GM13977 (cell line): ENCODE results near the gene OPRL1.

Experiments
- DNase-seq: peaks from one replicate; pipeline ENCODE4 v3.0.0; 2012; ENCODE audit warnings: low spot score
- in situ Hi-C: fragments of 300-500 bp; cut with MboI; formaldehyde crosslinking; loops from one replicate; pipeline ENCODE4 v1.12.0; 2022; ENCODE audit warnings: low sequenced_read_pairs, low pct_unique_long_range_greater_than_20kb, mixed read lengths, inconsistent platforms; ENCODE audit not compliant: unreplicated experiment
- TF ChIP-seq, protein P1 (sequence below): IDR thresholded peaks from 2 replicates; pipeline ENCODE4 v1.5.1; 2012; ENCODE audit warnings: mild to moderate bottlenecking, control low read depth; ENCODE audit not compliant: insufficient read depth; ENCODE audit errors: extremely low read depth, missing control alignments

Gene OPRL1

DNA sequence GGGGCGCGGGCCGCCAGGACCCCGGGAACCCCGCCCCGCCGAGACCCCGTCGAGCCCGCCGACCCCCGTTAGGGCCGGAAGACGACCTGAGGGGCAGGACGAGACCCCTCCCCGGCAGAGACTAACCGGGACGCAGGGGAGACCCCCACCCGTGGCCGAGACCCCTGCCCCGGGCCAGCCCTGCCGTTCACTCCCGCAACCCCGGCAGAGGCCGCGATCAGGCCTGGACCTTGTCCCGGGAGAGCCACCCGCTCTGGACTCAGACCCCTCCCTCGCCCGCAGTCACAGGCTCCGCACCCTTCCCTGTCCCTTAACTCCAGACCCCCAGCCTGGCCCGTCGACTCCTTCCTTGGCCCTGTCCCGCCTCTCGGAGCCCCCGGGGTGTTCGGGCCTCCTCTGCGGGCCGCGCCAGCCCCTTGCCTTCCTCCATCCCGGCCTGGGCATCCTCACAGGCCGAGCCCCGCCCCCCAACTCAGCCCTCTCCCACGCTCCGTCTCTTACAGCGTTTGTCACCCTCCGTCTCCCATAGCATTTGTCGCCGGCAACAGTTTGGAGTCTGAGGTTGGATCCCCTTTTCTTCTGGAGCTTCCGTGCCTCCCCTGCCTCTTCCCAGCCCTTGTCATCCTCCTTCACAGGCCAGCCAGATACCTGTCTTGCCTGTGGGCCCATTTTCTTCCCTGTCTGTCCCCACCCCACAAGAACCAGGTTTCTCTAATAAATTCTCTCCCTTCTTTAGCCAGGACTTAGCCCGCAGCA is 16.3 kb upstream of the OPRL1 start:
- no peak for DNase-seq
- in situ Hi-C loops: no loop called here
- TF ChIP-seq, protein P1, sequence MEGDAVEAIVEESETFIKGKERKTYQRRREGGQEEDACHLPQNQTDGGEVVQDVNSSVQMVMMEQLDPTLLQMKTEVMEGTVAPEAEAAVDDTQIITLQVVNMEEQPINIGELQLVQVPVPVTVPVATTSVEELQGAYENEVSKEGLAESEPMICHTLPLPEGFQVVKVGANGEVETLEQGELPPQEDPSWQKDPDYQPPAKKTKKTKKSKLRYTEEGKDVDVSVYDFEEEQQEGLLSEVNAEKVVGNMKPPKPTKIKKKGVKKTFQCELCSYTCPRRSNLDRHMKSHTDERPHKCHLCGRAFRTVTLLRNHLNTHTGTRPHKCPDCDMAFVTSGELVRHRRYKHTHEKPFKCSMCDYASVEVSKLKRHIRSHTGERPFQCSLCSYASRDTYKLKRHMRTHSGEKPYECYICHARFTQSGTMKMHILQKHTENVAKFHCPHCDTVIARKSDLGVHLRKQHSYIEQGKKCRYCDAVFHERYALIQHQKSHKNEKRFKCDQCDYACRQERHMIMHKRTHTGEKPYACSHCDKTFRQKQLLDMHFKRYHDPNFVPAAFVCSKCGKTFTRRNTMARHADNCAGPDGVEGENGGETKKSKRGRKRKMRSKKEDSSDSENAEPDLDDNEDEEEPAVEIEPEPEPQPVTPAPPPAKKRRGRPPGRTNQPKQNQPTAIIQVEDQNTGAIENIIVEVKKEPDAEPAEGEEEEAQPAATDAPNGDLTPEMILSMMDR: no peak

DNA sequence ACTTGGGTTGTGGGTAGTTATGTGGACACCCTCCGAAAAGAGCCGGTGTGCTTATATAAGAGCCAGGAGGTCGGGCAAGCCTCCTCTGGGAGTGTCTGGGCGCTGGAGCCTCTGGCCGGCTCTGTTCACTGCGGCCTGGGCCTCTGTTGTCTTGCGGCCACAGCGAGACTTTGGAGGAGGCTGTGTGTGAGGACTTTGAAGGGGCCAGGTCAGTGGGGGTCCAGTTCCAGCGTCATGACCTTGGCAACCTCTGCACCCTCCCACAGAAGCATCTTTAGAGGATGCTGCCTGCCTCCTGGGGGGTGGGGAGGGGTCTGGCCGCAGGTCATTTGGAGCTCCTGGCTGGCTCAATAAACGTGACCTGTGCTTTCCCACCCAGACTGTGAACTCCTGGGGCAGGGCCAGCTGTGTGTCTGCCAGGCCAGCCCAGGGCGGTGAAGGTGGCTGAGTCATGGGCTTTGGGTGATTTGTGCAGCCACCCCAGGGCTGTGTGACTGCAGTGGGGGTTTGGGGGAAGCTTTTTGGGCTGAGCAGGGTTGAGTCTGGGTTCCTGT is 15.7 kb upstream of the OPRL1 start:
- TF ChIP-seq, protein P1: no peak
- in situ Hi-C loops: no loop called here
- no peak for DNase-seq

DNA sequence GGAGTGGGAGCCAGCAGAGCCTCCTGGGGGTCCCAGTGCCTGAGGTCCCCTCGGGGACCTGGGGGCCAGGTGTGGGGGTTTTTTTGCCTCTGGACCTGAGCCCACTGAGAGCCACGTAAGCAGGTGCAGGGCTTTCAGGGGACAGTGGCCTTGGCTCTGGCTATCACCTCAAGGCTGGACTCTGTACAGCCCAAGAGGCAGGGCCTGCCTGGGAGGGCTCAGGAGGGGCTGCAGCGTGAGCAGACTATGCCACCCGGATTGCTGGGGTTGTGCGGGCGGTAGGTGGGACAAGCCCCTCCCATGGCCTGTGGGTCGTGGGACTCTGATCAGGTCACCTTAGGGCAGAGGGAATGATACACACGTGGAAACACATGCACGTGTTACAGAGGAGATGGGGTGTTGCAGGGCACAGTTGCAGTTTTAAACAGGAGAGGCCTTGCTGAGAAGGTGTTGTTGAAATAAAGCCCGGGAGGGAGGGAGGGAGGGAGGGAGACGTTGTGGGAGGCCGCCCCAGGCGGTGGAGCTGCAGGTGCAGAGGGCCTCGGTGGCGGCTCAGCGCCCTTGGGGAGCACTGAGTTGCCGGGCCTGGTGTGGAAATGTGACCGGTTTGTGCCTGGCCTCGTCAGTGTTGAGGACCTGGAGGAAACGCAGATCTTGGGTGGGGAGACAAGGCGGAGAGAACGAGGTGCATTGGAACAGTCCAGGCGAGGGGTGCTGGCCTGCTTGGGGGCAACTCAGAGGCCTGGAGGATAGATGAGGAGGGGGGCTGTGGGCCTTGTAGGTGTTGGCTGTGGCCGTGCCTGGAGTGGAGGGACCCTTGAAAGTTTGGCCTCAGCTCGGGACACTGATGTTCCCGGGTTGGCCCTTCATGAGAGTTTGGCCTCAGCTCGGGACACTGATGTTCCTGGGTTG is 14.6 kb upstream of the OPRL1 start:
- in situ Hi-C loops: no loop called here
- TF ChIP-seq, protein P1: no peak
- DNase-seq: no peak

DNA sequence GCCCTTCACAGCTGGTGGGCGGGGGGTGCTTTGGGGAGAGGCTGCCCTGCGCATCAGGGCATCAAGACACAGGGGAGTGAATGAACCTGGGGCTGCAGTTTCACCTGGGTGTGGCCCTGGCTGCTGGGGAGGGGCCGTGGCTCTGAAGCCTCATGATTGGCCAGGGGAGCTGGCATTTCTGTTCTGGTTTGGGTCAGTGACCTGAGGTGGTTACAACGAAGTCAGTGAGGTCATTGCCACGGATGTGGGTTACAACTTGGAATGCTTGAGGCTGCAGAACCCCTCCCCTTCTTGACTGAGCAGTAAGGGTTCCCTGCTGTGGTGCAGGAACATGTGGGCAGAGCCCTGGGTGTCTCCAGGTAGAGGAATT is 13.9 kb upstream of the OPRL1 start:
- in situ Hi-C loops: no loop called here
- TF ChIP-seq, protein P1: no peak
- peak; percentile 83 for DNase-seq

DNA sequence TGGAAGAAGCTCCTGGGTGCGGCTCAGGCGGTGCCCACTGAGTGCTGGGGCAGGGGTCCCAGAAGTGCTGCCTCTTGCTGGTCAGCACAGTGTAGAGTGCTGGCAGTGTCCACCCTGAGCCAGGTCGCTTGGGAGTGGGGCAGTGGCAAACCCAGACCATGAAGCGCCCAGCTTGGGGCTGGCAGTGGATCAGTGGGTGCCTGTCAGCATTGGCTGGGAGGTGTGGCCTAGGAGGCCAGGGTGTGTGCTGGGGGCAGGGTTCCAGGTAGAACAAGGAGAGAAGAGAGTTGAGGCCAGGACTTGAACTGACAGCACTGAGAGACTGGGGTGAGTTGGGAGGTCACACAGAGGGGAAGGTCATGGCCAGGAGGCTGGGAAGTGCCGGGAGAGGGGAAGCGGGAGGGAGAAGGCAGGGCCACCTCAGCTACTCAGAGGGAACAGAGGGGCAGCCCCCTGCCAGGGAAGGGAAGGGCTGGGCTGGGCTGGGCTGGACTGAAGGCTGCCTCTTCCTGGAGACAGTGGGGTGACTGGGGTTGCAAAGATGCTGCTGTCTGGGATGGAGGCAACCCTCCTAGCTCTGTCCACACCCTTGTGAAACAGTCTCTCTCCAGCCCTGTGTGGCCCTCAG is 12.8 kb upstream of the OPRL1 start:
- no peak for DNase-seq
- in situ Hi-C loops: no loop called here
- TF ChIP-seq, protein P1: no peak

DNA sequence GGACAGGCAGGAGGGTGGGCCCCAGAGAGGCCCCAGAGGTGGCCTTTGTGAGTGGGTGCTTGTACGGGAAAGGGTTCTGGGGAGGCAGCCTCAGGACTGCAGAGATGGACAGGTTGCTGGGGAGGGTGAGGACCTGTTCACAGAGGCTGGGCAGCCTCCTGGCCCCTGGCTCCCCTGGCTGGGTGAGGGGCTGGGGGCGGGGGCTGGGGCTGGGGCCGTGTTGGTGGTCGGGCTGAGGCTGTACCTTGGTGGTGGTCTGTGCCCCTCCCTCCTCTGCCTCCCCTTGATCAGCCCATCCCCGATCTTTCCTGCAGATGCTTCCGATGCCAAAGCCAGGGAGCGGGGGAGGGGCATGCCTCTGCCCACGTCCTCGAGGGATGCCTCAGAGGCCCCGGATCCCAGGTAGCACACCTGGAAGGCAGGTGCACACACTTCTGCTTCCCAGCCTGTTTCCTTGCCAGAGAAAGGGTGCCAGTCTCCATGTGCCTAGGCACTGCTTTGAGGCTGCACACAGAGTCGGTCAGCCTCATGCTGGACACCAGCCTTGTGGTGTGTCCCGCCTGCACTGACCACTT is 12.1 kb upstream of the OPRL1 start:
- no peak for DNase-seq
- in situ Hi-C loops: no loop called here
- TF ChIP-seq, protein P1: no peak
